DMS 273 (cell line): ENCODE data around the gene SUPT4H1.
A peak's percentile ranks its signal among the peaks of the same experiment; 100 is the strongest.
"Not testable (repeated sequence)": the region's sequence is repeated elsewhere in the genome, so short reads cannot be mapped to it uniquely, and the experiment has no call there.

Source experiments
- DNase-seq: peaks from one replicate; lab custom pipeline; 2025; ENCODE audit not compliant: unreplicated experiment; lab: John Stamatoyannopoulos, UW

SUPT4H1 gene

DNA sequence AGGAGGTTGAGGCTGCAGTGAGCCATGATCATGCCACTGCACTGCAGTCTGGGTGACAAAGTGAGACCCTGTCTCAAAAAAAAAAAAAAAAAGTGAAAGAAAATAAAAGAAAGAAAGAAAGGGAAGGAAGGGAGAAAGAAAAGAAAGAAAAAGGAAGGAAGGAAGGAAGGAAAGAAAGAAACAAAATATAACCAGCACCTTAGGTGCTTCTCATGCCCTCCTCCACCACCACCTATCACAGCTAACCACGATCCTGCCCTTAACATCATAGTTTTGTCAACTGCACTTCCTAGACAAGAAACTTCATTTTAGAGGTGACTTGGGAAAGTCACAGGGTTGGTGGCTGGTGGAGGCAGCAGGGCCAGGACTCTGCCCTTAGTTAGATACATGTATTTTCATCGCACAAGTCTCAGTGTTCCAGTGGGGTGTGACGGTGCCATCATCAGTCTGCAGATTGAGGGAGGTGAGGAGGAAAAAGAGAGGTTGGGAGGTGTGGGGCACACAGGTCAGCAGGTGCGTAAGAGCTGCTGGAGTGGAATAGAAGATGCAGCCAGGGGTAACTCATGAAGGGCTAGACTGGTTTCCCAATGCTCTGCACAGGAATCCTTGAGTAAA lies 10.0 kb downstream of the SUPT4H1 start:
- DNase-seq, result no peak

DNA sequence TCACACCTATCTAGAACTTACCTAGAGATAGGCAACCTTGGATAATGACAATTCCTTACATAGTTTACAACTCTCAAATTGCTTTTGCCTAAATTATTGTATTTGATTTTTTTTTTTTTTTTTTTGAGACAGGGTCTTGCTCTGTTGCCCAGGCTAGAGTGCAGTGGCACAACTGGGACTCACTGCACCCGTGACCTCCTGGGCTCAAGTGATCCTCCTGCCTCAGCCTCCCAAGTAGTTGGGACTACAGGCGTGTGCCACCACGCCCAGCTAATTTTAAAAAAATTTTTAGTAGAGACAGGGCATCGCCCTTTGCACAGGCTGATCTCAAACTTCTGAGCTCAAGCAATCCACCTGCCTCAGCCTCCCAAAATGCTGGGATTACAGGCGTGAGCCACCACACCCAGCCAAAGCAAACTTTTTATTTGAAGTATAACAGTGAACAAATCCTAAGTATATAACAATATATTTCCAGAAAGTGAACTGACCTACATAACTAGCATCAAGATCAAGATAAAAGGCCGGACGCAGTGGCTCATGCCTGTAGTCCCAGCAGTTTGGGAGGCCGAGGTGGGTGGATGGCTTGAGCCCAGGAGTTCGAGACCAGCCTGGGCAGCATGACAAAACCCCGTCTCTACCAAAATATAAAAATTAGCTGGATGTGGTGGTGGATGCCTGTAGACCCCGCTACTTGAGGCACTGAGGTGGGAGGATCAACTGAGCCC lies 10.7 kb downstream of the SUPT4H1 start:
- DNase-seq, result not testable (repeated sequence)

DNA sequence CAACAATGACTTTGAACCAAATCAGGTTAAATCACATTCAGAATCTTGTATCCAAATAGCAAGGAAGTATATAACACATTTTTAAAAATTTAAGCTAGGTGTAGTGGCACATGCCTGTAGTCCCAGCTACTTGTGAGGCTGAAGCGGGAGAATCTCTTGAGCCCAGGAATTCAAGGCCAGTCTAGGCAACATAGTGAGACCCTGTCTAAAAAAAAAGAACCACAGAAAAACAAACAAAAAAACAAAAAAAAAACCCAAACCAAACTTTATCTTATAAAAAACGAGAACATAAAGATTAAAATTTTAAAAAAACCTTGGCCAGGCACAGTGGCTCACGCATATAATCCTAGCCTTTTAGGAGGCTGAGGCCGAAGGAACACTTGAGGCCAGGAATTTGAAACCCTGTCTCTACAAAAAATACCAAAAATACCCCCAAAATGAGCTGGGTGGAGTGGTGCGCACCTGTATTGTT lies 11.6 kb downstream of the SUPT4H1 start:
- no peak for DNase-seq

DNA sequence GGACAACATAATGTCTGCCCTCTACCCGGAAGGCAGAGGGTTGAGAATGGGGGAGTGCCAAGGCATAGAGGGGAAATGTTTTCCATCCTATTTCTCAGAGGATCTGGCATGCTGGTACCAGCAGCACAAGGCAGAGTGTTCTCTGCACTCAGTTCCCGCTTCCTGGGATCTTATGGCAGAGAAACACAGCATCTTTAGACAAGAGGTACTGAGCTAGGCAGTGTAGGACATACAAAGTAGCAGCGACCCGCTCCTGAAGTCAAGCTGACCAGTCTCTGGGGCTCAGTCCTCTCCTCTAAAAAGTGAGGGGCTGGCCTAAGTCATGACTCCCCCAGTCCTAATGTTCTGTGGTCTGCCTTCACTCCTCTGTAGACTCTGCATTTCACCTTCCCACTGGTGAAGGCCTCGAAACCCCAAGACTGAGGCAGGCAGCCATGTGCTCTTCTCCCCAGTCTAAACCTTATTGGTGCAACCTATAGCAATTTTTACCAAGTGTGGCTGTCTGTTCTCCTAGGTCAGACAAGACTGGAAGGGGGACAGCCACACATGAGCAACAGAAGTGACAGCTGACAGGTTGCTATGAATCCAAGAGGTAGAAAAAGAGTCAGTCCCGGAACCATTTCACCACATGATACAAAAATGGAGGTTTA lies 12.1 kb downstream of the SUPT4H1 start:
- no peak for DNase-seq

DNA sequence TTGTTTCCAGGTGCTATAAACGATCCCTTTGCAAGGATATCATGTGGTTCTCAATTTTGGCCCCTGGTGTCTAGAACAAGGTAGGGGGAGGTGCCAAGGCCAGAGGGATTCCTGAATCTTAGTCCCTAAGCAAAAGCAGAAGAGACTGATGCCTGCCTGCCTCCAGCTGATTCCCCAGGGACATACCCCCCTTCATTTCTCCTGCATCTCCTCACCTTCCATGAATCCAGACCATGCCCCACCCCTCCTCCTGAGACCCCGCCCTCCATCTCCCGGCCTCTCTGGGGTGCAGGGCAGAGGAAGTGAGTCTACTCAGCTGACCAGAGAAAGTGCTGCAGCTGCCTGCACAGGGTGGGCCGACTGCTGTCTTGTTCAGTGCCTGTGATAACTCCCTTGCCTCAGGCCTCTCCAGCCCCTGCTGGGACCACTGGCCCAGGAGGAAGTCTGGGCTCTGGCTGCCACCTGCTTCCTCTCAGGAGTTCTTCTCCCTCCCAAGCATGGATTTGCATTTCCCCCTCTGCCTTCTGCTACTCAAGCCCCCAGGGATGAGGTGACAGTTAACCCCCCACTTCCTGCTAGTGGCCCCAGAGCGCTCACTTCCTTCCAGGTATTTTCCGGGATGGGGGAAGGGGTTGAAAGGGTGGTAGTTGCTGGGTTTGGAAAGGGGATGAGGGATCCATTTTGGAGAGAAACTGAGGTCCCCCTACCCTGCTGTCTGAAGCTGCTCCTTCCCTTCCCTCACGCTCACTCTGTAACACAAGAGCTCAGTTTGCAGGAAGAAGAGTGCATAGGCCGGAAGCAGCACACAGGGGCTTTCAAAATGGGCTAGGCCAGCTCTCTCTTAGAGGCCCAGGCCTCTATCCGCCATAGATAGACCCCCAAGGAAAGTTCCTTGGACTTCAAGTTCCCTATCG lies 12.9 kb downstream of the SUPT4H1 start:
- no peak for DNase-seq

DNA sequence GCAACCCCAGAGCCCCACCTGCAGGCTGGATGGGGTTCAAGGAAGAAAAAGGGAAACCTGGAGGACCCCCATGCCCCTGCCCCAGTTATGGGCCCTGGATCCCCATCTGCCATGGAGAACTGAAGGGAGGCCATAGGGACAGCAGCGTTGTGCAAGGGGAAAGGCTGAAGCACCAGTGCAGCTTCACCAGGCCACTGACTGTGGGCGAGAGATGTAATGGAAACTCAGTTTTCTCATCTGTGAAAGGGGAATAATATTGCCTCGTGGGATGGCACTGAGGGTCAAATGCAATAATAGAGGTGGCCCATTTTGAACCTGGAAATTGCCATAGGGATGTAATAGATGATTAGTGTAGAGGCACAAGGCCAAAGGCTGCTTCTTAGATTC lies 13.6 kb downstream of the SUPT4H1 start:
- DNase-seq, result no peak

DNA sequence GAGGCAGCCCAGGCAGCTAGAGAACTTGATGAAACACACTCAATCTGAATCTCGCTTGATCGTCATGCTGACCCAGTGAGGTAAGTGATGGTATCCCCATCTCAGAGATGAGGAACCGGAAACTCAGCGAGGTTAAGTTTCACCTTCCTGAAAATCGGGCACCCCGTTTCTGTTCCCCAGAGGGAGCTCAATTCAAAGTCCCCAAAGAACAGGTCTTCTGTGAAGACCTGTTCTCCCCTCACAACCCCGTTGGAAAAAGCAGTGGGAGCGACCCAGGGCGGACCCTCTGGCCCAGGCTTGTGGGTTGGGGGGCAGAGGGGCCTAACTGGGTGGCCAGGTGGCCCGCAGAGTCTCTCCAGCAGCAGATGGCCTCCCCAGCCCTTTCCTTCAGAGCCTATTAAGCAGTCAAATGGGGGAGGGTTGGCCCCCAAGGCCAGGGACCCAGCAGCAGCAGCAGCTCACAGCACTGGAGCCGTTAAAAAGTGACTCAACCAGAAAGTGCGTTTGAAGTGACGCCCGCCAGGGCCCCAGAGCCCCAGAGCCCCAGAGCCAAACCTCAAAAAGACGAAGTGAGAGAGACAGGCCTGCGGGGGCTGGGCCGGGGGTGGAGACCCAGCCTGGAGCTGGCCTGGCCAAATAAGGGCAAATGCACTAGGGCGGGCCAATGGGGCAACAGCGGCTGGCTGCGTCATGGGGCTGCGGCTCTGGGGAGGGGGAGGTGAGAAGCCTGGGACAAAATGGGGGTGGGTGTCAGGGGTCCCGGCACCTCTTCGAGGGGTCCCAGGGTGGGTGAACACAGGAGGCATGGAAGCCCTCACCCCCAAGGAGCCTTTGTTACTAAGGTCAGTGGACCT lies 14.2 kb downstream of the SUPT4H1 start:
- DNase-seq, result peak; percentile 39

DNA sequence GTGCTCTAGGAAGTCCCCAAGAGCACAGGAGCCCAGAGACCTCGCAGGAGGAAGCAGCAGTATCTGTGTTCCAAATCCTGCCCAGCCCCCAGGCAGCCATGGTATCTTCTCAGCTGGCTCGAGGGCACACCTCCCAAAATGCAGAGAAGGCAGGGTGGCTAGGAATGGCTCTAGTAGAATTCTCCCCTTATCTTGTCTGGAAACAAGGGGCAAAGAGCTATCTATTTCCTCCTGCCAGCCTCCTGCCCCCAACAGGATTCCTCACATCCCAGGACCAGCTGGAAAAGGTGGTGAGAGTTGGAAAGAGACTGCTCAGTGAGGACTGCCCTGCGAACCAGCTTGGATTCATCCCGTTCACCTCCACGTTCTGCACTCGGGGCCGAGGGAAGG lies 14.8 kb downstream of the SUPT4H1 start:
- no peak for DNase-seq

DNA sequence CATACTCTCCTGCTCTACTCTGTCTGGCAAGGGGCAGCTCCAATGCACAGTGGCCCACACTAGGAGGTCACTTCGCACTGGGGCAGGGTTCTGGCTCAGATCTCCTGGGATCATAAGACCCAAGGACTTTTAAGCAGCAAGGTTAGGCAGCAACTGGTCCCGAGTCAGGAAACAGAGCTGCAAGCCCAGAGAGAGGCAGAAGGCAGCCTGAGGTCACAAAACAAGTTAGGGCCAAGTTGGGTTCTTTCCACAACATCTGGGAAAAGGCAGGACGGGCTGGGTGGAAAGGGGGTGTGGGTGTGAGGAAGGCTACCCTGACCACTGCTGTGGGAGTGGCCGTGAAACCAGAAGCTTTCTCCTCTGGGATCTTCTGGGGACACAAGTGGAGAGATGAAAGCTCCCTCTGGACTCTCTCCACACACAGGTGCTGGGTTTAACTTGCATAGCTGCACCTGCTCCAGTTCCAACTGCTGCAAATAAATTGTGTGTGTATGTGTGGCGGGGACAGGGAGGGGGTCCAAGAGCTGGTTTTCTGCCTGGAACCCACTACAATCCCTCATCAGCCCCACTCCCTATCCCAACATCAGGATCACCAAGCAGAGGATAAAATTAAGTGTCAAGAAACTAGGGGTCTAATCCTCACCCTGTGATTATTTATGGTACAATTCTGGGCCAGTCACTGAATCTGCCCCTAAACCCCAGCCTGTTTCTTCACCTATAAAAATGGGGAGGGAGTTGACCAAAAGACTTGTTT lies 15.4 kb downstream of the SUPT4H1 start:
- no peak for DNase-seq

DNA sequence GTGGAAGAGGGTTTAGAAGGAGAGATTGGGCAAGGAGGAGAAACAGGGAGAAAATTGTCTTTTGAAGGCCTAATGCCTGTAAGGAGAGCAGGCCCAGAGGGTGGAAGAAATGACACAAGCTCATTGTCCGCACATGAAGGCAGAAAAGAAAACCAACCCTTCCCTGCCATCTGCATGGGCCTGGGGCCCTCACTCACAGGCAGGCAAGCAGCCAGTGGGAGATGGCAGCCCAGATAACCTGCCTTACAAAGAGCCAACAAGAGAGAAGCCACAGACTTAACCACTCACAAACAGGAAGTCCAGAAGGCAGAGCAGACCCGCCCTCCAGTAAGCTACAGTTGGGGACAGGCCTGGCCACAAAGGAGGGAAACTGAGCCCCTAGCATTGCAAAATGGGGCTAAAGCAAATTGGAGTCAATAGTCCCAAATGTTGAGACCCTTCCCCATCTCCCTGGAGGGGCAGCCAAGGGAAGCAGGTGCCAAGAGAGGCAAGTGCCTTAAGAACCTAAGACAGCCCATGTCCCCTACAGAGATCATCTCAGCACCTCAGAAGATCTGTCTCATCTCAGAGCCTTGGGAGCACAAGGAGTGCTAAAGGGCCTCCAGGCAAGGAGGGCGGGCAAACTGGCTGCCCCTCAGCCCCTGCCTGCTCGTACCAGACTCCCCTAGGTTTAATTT lies 16.1 kb downstream of the SUPT4H1 start:
- DNase-seq, result peak; percentile 21

DNA sequence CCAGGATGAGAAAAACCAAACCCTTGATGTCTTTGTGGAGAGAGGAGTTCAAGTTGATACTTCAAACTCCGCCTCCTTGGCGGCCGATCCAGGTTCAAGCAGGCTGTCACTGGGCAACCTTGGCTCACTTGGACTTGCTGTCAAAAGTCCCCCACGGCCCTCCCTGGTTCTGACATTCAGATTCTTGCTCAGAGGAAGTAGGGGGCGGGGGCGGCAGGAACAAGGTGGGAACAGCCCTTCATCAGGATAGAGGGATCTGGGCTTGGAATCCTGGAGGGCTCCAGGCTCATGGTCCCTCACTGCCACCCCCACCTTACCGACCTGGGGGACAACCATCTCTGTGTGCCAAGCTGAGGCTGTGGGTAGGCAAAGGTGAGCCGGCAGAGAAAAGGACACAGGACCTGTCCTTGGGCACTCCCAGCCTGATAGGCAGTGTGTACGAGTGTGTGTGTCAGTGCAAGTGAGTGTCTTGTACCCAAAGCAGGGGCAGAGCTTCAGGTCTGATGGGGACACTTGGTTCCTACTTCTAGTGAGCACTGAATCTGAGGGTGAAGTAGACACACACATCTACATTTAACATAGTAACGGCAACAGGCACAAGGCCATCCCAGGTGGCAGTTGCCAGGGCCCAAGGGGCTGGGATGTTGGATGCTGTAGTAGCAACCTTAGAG lies 16.8 kb downstream of the SUPT4H1 start:
- no peak for DNase-seq

DNA sequence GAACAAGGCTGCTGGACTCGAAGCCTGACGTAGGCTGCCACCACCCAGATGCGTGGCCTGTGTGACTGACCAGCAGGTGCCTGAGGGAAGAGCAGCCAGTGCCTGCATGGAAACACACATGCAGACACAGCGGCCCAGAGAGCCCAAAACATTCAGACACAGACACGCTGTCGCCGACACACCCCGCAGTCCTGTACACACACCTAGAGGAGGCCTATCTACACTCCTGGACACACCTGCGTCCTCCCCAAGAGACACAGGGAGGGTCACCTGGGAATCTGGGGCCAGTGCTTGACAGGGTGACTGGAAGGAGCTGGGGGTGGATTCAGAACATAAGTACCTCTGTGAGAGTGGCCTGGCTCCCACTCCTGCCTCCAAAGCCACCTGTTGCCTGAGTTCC lies 17.3 kb downstream of the SUPT4H1 start:
- no peak for DNase-seq

DNA sequence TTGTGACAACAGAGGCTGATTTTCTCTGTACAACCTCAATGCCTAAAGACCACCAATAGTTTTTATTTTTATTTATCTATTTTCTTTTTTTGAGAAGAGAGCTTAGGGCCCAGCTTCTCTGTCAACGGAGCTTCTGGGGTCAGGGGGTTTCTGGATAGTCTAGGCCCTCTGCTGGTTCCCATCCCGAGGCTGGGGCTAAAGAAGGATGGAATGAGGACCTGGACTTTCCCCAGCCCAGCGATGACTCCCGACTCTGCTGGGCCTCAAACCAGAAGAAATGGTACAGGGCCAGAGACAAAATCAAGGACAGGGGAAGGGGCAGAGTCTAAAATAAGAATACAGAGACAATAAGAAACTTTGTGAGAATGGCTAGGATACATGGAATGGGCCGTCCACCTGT lies 17.7 kb downstream of the SUPT4H1 start:
- DNase-seq, result no peak

DNA sequence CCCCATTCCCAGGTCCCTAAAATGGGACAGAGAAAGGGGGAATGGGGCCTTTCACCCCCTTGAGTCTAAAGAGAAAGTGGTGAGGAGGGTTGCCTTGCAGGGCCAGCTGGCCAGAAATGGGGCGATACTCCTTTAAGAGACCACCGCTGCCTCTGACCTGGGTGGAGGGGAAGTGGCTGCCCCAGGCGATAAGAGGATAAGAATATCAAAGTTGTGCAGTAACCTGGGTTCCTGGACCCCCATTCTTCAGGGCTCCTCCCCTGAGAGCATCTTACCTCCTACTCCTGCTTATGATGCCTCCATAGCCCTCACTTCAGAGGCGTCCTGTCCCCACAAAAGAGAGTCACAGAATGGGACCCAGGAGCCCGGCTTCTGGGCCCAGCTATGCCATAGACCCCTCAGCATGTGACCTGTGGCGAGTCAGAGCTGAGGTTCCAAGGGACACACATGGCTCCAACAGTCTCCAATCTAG lies 18.2 kb downstream of the SUPT4H1 start:
- no peak for DNase-seq

DNA sequence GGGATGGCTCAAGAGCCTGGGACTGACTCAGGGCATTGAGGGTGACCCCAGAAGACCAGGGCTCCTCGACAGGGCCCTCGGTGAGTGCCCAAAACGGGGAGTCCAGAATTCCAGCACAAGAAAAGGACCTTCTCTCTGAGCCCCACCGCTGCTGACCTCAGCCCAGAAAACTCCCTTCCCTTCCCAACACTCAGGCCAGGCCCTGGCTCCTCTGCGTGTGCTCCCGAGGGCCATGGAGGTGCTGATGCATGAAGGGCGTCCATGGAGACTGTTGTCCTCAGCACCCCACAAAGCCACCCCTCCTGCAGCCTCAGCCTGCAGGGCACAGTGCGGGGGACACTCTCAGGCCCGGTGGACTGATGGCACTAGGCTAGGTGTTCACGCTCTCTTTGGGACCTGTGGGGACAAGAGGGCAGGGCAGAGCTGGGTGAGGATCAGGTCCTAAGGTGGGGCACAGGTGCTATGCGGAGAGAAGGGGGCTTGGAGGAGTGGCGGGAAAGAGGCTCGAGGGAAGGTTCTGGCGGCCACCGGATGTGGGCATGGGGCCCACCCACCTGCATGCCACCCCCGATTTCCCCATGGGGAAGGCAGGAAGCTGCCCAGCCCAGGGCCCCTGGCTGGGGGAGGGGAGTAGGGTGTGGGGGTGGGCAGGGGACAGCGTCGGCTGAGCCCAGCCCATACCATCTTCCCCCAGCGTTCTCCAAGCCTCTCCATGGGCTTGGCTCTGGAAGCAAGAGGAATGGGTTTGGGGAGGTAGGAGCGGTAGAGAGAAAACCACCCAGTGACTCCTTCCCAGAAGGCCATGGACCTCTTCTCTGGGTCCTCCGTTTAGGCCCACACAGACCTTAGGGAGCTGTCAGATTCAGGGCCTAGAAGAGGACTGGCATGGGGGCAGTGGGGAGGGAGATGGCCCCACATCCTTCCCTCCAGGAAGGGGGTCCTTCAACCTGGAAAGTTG lies 18.9 kb downstream of the SUPT4H1 start:
- no peak for DNase-seq

DNA sequence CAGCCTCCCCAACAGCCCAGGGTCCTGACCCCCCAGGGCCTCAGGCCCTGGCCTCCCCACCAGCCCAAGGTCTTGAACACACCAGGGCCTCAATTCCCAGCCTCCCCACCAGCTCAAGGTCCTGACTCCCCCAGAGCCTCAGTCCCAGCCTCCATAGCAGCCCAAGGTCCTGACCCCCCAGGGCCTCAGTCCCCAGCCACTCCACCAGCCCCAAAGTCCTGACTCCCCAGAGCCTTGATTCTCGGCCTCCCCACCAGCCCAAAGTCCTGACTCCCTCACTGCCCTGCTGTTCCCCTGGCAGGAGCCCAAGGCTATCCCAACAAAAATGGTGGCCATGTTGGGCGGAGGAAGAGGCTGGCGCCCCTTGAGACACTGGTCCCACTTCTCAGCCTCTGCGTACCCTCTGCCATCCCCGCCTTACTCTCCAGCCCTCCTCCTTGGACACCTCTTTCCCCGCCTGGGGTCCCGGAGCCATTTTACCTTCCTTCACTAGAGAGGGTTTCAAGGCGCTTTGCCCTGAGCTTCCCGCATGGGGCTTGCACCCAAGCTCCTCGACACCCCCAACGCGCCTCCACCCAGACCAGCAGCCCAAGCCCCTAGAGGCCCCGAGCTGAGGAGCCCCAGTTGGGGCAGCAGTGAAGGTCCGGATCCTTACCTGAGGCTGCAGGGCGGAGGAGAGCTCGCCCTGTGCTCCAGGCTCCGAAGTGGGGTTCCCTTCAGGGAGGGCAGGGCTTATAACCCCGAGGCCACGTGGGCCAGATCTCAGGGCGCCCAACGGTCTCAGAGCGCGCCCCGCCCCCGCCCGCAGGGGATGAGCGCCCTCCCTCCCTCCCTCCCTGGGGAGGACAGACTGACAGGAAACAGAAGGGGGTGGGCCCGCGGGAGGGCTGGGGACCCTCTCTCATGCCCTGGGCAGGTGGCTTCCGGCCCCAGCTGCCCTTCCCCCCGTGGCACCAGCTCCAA lies 19.9 kb downstream of the SUPT4H1 start:
- DNase-seq, result no peak
